ENCODE data around the gene PRICKLE2. TPM values are rescaled to one million over a fixed set of nuclear protein-coding genes. Genes with fewer than 3 reads are reported as not detected.

PRICKLE2 gene
- total and polyA plus RNA-seq, 10 of the 15 experiments (the other 5 are each of a cell fraction or from before 2014, with no cell fraction given): 0.11 to 2.6 (median 0.69) TPM

- no peak overlapping the region for H3K9ac ChIP-seq (ENCODE audit: control insufficient read depth, insufficient read depth, low read length)
- ATAC-seq: no peak
- ChIA-PET SMC1A (ENCODE audit: uncharacterized antibody, unreplicated experiment) (no interaction called here), CTCF (no interaction called here), POLR2A (no interaction called here), RAD21 (ENCODE audit: unreplicated experiment) (no interaction called here)
- BruUV-seq (replicated peaks): no TSS peak
- no peak overlapping the region for H3K4me2 ChIP-seq (ENCODE audit: control insufficient read depth, insufficient read depth)
- H4K20me1 ChIP-seq (ENCODE audit: control insufficient read depth, insufficient read depth): no peaks in the 10 kb centered on the region
- no peak for DNase-seq (ENCODE audit: low read depth, low spot score)
- no peak overlapping the region for H2AFZ ChIP-seq (ENCODE audit: control insufficient read depth, low read depth, low read length)
- intact Hi-C loops (cut with micrococcal nuclease; ENCODE audit: unreplicated experiment): no loop called here
- FAIRE-seq: no peak
- no peaks in the 10 kb centered on the region; a peak in 1 of 4 replicates for H3K27me3 ChIP-seq (replicated peaks in 1 of 2; ENCODE audit: control insufficient read depth in 2 of 2, insufficient read depth in 2 of 2, low read length in 1 of 2)
- H3K9me3 ChIP-seq (replicated peaks; ENCODE audit: control insufficient read depth, insufficient read depth, low read length): no peaks in the 10 kb centered on the region
- no peak overlapping the region for H3K27ac ChIP-seq (ENCODE audit: control insufficient read depth, insufficient read depth)
- H3K79me2 ChIP-seq (ENCODE audit: control insufficient read depth, insufficient read depth, low read length): no peaks in the 10 kb centered on the region
- no peaks in the 10 kb centered on the region for H3K4me1 ChIP-seq (ENCODE audit: control insufficient read depth, insufficient read depth, low read length)
- no peak for TF ChIP-seq STAT3 (IDR thresholded peaks at IDR 0.05; ENCODE audit: low read depth, low read length)
- no peak for TF ChIP-seq ZNF384 (IDR thresholded peaks at IDR 0.05; ENCODE audit: borderline replicate concordance, low read depth, low read length)
- no peak for TF ChIP-seq E4F1 (IDR thresholded peaks at IDR 0.05; ENCODE audit: borderline replicate concordance, partially characterized antibody)
- TF ChIP-seq TBL1XR1 (IDR thresholded peaks at IDR 0.05; ENCODE audit: low read depth, low read length): no peak
- no peak for TF ChIP-seq ZNF274 (IDR thresholded peaks at IDR 0.05; ENCODE audit: insufficient read depth, insufficient read length)
- TF ChIP-seq HSF1 (IDR thresholded peaks at IDR 0.05; ENCODE audit: low read depth, low read length): no peak
- no peak for TF ChIP-seq CHD2 (IDR thresholded peaks at IDR 0.05; ENCODE audit: borderline replicate concordance, low read depth, low read length)
- 39% methylated on average over 2 of the region's 2 CpGs for WGBS (ENCODE audit: insufficient coverage, insufficient replicate concordance, low lambda C conversion rate, missing lambda C conversion rate)
- no peaks in the 10 kb centered on the region for H3K36me3 ChIP-seq (ENCODE audit: control insufficient read depth in 2 of 2, insufficient read depth in 2 of 2, low read length in 1 of 2)
- in situ Hi-C loops (cut with MboI): no loop called here
- no peak overlapping the region for H3K4me3 ChIP-seq
These were observed 122.1 kb downstream of the PRICKLE2 start for GRCh38 chr3:64103131-64103530.

All from GM12878 (cell line).